Osteocyte (in vitro differentiated cells): ENCODE results near the gene RAD51. TPM values are rescaled to one million over a fixed set of nuclear protein-coding genes. Genes with fewer than 3 reads are reported as not detected.

Experiments
- DNase-seq: peaks from one replicate; pipeline ENCODE4 v3.0.0; 2021; ENCODE audit warnings: mixed read lengths; ENCODE audit not compliant: unreplicated experiment; ENCODE audit errors: extremely low spot score
- H3K27ac Mint-ChIP-seq: one replicate; pipeline ENCODE4 v1.8.0; 2021; ENCODE audit warnings: mild to moderate bottlenecking, mixed read lengths; ENCODE audit not compliant: unreplicated experiment
- H3K27me3 Mint-ChIP-seq: one replicate; pipeline ENCODE4 v1.8.0; 2021; ENCODE audit warnings: mixed read lengths; ENCODE audit not compliant: unreplicated experiment
- H3K36me3 Mint-ChIP-seq: one replicate; pipeline ENCODE4 v1.8.0; 2021; ENCODE audit warnings: mixed read lengths; ENCODE audit not compliant: unreplicated experiment
- H3K4me1 Mint-ChIP-seq: one replicate; pipeline ENCODE4 v1.8.0; 2021; ENCODE audit warnings: mixed read lengths; ENCODE audit not compliant: unreplicated experiment
- H3K4me3 Mint-ChIP-seq: one replicate; pipeline ENCODE4 v1.8.0; 2021; ENCODE audit warnings: mild to moderate bottlenecking, moderate library complexity, mixed read lengths; ENCODE audit not compliant: unreplicated experiment
- H3K9me3 Mint-ChIP-seq: one replicate; pipeline ENCODE4 v1.8.0; 2021; ENCODE audit warnings: mixed read lengths; ENCODE audit not compliant: unreplicated experiment
- total RNA-seq: library from RNA; stranded (reverse); gene quantifications from 2 replicates; pipeline ENCODE4 v1.2.1, GENCODE V29; 2021
- TF ChIP-seq, protein P1 (sequence below): fragments of 200-600 bp; sonication (generic); IDR thresholded peaks from 2 replicates; pipeline ENCODE4 v1.5.0; 2021; ENCODE audit warnings: antibody characterized with exemption, mild to moderate bottlenecking, moderate library complexity

The RAD51 gene
- total RNA-seq, 1 donor from 2014 or later = 8.6 TPM

DNA sequence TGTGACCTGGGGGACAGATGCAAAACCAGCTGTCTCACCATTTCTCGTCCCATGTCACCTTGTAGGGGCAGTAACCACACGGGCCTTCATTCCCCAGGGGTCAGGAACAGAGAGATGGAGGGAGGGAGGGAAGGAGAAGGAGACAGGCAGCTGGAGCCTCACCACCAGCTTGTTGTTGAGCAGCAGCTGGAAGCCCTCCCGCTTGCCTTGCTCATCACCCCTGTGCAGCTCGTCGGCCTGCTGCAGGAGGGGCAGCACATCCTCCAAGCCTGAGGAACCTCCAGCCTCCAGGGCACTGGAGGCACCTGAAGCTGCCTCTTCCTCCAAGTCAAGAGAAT, 49.8 kb downstream of the RAD51 start:
- Mint-ChIP-seq H3K4me1 (peaks cover 11% of the 10 kb centered on the region), H3K27ac (no peak overlapping the region), H3K27me3 (no peaks in the 10 kb centered on the region), H3K4me3 (no peak overlapping the region), H3K9me3 (no peaks in the 10 kb centered on the region), H3K36me3 (peaks cover 20% of the 10 kb centered on the region)
- no peak for DNase-seq
- TF ChIP-seq, protein P1, sequence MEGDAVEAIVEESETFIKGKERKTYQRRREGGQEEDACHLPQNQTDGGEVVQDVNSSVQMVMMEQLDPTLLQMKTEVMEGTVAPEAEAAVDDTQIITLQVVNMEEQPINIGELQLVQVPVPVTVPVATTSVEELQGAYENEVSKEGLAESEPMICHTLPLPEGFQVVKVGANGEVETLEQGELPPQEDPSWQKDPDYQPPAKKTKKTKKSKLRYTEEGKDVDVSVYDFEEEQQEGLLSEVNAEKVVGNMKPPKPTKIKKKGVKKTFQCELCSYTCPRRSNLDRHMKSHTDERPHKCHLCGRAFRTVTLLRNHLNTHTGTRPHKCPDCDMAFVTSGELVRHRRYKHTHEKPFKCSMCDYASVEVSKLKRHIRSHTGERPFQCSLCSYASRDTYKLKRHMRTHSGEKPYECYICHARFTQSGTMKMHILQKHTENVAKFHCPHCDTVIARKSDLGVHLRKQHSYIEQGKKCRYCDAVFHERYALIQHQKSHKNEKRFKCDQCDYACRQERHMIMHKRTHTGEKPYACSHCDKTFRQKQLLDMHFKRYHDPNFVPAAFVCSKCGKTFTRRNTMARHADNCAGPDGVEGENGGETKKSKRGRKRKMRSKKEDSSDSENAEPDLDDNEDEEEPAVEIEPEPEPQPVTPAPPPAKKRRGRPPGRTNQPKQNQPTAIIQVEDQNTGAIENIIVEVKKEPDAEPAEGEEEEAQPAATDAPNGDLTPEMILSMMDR = no peak

DNA sequence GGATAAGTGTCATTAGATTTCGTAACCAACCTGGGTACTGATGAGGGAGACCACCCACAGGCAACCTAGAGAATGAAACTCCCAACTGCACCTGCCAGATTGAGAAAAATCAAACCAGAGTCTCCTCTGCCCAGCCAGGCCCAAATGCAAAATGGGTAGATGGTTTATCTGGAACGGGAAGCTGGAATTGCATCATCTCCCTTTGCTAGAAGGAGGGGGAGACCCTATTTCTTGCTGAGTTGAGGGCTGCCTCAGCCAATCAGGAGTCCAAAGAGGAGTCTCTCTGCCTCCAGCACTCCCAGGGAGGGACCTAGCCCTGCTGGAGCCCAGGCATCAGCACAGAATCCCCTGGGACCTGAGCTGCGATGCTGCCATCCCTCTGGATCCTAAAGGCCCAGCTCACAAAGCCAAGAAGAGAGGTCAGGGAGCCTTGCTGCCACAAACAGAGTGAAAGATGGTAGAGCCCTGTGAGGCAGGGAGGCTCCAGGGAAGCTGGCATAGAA, 52.0 kb downstream of the RAD51 start:
- Mint-ChIP-seq H3K27ac (peak overlapping the region; percentile 79), H3K9me3 (no peaks in the 10 kb centered on the region), H3K36me3 (peaks cover 26% of the 10 kb centered on the region), H3K4me1 (peaks cover 11% of the 10 kb centered on the region), H3K27me3 (no peaks in the 10 kb centered on the region), H3K4me3 (no peak overlapping the region)
- TF ChIP-seq, protein P1 = no peak
- DNase-seq = no peak

DNA sequence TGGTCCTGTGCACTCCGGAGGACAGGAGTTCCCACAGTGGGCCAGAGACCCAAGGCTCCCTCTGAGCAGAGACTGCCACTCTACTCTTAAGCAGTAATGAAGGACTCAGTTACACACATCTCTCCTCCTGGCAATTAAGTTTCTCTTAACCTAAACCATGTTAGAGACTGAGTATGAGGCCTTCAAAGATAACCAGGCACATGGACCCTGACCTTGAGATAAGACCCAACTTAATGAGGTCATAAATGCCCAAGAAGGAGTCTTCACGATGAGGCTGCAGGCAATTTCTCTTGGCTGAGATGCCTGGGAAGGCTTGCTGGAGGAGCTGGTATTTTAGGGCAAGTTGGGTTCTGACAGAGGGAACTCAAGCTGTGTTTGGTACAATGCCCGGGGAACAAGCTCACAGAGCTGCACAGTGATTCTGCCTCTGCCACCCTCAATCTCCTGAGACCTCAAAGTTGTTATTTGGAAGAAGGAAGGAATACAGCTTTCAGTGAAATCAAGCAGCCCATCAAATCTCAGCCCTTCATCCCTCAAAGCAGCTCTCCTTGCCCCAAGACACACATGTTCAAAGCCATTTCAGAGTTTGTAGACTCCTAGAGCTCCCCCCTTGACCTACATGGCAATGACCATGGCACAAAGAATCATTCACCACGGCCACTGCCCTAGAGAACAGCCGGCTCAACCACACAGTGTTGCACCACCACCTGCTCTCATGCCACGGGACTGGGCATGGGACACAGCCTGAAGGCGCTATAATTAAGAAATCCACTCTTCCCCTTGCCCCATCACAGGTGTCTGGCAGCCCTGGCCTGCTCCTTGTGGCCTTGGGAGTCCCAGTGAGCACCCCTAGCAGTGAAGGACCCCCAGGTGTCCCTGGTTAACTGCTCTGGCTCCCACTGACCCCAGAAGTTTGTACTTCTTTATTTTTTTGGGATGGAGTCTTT, 53.0 kb downstream of the RAD51 start:
- no peak overlapping the region for H3K4me3 Mint-ChIP-seq
- H3K4me1 Mint-ChIP-seq = peaks cover 13% of the 10 kb centered on the region
- TF ChIP-seq, protein P1 = no peak
- no peaks in the 10 kb centered on the region for H3K27me3 Mint-ChIP-seq
- H3K36me3 Mint-ChIP-seq = peaks cover 28% of the 10 kb centered on the region
- no peaks in the 10 kb centered on the region for H3K9me3 Mint-ChIP-seq
- H3K27ac Mint-ChIP-seq = peak overlapping the region; percentile 79
- no peak for DNase-seq

DNA sequence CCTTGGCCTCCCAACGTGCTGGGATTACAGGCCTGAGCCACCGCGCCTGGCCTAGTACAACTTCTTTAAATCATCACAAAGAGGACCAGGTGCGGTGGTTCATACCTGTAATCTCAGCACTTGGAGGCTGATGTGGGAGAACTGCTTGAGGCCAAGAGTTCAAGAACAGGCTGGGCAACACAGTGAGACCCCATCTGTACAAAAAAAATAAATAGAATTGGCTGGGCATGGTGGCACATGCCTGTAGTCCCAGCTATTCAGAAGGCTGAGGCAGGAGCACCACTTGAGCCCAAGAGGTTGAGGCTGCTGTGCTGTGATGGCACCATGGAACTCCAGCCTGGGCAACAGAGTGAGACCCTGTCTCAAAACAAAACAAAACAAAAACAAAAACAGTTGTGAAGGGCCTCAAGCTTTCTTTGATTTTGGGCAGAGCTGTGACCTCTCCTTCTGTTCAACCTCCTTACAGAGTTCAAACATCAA, 54.2 kb downstream of the RAD51 start:
- no peak overlapping the region for H3K27ac Mint-ChIP-seq
- no peak overlapping the region for H3K4me3 Mint-ChIP-seq
- no peaks in the 10 kb centered on the region for H3K27me3 Mint-ChIP-seq
- peaks cover 23% of the 10 kb centered on the region for H3K36me3 Mint-ChIP-seq
- H3K9me3 Mint-ChIP-seq = no peaks in the 10 kb centered on the region
- no peak for DNase-seq
- TF ChIP-seq, protein P1 = no peak
- H3K4me1 Mint-ChIP-seq = peaks cover 21% of the 10 kb centered on the region

DNA sequence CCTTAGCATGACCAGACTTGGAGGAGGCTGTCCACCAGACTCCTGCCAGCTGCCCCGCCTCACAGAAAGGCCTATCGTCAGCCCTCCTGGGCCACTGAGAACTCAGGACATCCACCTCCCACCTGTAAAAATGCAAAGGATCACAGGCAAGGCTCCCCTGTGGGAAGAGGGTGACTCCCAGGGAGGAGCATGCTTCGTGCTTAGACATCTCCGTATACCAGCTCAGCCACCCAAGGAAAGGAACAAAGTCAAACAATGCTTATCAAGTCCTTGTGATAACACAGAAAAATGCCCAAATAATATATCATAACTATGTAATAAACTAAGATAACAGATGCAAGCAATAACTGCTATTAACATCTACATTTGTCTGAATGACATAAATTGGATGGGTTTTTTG, 55.9 kb downstream of the RAD51 start:
- Mint-ChIP-seq H3K27ac (no peak overlapping the region), H3K27me3 (no peaks in the 10 kb centered on the region), H3K4me3 (no peak overlapping the region), H3K36me3 (peaks cover 15% of the 10 kb centered on the region), H3K4me1 (peaks cover 29% of the 10 kb centered on the region), H3K9me3 (no peaks in the 10 kb centered on the region)
- DNase-seq = no peak
- TF ChIP-seq, protein P1 = no peak
